GM19468 (cell line): ENCODE results near the gene ERAL1.
"Not testable (repeated sequence)": the region's sequence is repeated elsewhere in the genome, so short reads cannot be mapped to it uniquely, and the experiment has no call there.

Experiments
- ATAC-seq: cut with Tn5 transposase; IDR thresholded peaks from one replicate; pipeline ENCODE4 v1.9.1; 2021; ENCODE audit warnings: mild to moderate bottlenecking, moderate library complexity, moderate number of reproducible peaks; ENCODE audit not compliant: unreplicated experiment; ENCODE audit errors: extremely low read depth

Gene ERAL1

GRCh38 chr17:28854457-28855335 lies at the start of gene ERAL1:
Gene ERAL1 (plus strand): TSS chr17:28855016. CDS start chr17:28855035, 19 bp downstream.
- peak; percentile 89 for ATAC-seq

DNA sequence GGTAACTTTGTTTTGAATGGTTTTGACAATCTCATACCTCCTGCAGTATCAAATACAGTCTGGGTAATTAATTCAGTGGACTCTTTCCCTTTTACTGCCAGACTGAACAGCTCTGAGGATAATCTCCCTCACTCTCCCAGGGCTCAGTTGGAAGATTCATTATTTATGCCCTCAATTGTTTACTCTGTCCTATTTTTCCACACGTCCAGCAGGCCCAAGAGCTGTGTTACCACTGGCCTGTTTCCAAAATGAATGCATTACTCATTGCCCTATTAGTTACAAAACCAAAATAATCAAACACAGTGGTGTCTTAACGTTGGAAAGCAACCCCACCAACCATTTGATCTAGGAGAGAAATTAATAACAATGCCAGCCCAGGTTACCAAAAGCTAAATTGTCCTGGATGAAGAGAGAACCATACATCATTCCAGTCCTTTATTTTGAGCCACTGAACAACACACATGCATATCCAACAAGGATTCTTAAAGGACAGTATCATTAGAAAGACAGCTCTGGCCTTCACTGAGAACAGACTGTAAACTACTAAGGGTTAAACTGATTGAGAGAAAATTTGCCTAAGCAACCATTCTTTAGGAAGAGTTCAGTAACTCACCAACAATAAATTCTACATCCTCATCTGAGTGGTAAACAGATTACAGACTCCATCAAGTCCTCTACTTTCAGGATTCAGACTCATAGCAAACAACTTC lies 46.7 kb upstream of the ERAL1 start:
- no peak for ATAC-seq

DNA sequence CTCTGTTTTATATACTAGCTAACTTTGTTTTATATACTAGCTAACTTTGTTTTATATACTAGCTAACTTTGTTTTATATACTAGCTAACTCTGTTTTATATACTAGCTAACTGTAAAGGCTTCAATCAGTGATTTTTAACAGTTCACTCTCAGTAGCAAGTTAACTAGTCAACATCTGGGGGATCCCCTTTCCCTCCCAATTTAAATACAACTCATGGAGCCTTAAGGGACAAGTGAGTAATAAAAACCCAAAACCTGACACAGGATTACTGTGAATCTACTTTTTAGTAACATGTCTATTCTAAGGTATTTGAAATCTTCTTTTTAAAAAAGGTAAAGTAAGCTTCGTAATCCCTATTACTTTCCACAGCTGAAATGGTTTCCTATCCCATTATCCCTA lies 44.4 kb upstream of the ERAL1 start:
- no peak for ATAC-seq

- ATAC-seq = no peak
Observed at GRCh38 chr17:28811651-28812090, 43.1 kb upstream of the ERAL1 start.

DNA sequence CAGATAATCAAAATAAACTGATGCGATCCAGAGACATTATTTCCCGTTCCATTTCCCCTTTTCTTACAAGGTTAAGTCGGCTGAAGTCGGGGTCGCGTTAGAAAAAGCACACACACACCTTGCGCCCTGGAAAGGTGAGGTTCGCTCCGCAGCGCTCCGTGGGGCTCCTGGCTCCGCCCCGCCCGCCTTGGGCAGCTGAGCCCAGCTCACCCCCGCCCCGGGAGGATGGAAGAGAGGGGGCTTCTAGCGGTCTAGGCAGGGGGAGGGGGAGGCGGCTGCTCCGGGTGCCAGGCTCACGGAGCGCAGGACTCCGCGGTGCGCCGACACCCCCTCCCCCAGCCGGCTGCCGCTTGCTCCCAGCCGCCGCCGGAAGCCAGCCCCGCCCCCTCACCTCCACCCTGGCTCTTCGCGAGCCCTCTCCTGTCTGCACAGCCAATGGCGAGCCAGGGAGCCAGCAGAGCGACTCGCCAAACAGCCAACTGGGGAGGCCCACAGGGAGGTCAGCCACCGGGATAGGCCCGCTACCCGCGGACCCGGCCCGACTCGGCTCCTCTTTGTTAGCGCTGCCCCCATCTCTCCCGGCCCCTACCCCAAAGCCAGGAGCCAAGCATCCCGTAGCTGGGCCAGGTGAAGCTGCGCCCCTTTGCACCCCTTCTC lies 42.6 kb upstream of the ERAL1 start:
- ATAC-seq = peak; percentile 92

- no peak for ATAC-seq
Observed at GRCh38 chr17:28812748-28813377, 42.0 kb upstream of the ERAL1 start.

DNA sequence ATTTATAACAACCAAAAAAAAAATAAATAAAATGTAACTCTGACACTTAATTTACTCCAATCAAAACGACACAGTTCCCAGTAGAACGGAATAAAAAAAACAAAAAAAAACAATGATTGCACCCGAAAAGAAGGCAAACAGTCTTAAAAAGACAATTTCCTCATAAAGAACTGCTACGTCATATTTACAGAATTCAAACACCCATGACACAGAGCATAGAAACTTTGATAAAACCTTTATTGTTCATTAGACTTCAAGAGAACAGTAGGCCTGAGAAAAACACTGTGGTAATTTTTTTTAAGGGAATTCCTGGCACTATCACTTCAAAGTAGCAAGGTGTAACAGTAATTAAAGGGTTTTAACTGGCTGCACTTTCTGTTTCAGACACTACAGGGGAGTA lies 38.3 kb upstream of the ERAL1 start:
- no peak for ATAC-seq

- ATAC-seq = no peak
Observed at GRCh38 chr17:28818819-28819221, 36.0 kb upstream of the ERAL1 start.

- ATAC-seq = no peak
Observed at GRCh38 chr17:28819582-28819981, 35.2 kb upstream of the ERAL1 start.

DNA sequence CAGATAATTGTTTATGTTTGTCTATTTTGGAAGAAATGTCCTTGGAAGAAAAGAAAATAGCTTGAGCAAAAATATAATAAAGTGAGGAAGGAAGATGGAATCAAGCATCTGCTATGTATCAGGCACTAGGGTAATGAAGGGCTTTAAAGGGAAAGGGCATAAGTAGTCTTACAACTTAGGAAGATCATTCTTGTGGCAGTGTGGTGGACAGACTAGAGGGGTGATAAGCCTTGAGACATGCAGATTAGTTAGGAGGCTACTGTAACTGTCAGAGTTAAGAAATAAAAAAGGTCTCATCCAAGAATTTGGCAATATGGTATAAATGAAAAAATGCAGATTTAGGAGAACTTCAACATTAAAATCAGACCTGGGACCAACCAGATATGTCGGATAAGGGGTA lies 27.1 kb upstream of the ERAL1 start:
- ATAC-seq = no peak

- no peak for ATAC-seq
Observed at GRCh38 chr17:28828294-28829040, 26.3 kb upstream of the ERAL1 start.

- ATAC-seq = no peak
Observed at GRCh38 chr17:28834420-28834819, 20.4 kb upstream of the ERAL1 start.

DNA sequence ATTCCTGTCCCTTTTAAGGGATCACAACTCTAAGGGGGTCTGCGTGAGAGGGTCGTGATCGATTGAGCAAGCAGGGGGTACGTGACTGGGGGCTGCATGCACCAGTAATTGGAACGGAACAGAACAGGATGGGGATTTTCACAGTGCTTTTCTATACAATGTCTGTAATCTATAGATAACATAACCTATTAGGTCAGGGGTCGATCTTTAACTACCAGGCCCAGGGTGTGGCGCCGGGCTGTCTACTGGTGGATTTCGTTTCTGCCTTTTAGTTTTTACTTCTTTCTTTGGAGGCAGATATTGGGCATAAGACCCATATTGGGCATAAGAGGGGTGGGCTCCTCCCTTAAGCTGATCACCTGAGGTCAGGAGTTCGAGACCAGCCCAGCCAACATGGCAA lies 18.3 kb upstream of the ERAL1 start:
- ATAC-seq = not testable (repeated sequence)

DNA sequence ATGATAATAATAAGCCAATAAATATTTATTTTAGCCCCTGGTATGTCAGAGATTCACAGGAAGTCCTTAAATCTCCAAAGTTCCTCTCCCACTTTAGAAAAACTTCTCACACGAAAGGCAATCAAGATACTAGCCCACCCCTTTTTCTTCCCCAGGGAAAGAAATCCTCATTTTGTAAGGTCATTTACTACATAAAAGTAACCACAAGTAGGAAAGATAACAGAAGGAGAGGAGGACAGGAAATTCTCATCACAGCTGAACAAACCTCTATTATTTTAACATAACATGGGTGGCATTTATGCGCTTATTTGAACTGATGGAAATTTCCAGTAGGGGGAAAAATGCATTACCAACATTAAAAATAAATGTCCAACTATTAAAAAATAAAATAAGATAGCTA lies 15.6 kb upstream of the ERAL1 start:
- no peak for ATAC-seq

DNA sequence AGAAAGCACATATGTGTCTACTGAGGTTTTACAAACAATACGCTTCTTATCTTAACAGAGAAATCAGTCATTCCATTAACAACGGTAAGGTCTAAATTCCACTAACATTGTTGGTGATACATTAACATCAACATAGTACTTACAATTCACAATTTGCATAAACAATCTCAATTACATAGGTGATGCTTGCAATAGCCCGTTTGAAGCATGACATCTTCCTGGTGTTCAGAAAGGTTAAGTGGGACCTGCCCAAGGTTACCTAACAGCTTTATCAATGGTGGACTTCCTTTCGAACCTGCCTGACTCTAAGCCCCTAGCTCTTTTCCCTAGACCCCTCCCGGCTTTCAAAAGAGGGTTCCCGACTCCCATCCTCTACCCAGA lies 12.9 kb upstream of the ERAL1 start:
- ATAC-seq = no peak

DNA sequence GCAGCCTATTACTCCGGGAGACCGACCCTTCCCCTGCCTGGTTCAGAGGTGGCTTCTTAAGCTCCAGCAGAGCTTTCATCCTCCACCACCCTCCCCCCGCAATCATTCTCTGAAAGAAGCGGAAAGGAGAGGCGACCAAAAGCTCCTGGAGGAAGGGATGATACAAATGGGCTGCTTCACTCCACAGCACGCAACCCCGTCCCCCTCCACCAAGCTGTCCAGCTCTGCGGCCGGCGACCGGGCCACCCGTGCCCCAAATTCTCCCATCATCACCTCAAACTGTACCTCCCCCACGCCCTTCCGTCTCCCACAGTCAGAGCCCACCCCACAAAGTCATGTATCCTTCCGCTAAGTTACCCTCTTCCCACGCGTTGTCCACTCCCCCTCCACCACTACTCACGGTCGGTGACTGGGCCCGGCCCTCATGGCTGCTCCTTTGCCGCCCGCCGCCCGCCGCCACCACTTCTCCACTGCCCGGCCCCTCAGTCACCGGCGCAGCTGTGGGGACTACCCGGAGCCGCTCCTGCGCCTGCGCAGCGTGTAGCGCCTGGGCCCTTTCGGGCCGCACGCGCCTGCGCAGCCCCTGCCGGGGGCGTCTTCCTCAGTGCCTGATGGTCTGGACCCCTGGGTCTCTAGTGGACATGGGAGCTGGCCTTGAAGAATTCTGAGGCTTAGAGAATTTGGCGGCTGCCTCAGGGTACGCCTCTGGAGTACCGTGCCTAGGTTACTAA lies 12.4 kb upstream of the ERAL1 start, which contains the start of gene FAM222B:
Gene FAM222B (minus strand): TSS at position 509 of the 731 bp plus-strand sequence. CDS start 76,123 bp downstream, outside the sequence.
- peak; percentile 63 for ATAC-seq

- ATAC-seq = no peak
Observed at GRCh38 chr17:28843816-28844148, 11.0 kb upstream of the ERAL1 start.

- ATAC-seq = no peak
Observed at GRCh38 chr17:28846231-28846630, 8.6 kb upstream of the ERAL1 start.

DNA sequence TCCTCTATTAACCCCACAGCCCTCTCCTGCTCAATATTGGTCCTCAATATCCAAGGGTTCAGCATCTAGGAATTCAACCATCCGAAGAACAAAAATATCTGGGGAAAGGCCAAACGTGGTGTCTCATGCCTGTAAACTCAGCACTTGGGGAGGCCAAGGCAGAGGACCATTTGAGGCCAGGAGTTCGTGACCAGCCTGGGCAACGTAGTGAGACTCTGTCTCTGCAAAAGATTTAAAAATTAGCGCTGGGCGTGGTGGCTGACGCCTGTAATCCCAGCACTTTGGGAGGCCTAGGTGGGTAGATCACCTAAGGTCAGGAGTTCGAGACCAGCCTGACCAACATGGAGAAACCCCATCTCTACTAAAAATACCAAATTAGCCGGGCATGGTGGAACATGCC lies 8.1 kb upstream of the ERAL1 start:
- ATAC-seq = not testable (repeated sequence)
